Measurements from ENCODE around the gene CYP4Z1. TPM values are rescaled to one million over a fixed set of nuclear protein-coding genes. Genes with fewer than 3 reads are reported as not detected.
A peak's percentile ranks its signal among the peaks of the same experiment; 100 is the strongest.
"Not testable (repeated sequence)": the region's sequence is repeated elsewhere in the genome, so short reads cannot be mapped to it uniquely, and the experiment has no call there.

Gene CYP4Z1
- total RNA-seq, 4 donors from 2014 or later = 0.26 to 2.1 (median 0.55) TPM

- intact Hi-C loops (cut with DNase I; ENCODE audit: low total_unique reads) = no loop called here
- Histone ChIP-seq H3K4me3 (no peak overlapping the region), H3K27ac (peak overlapping the region in 3 of 4 donors; percentile 17 to 31 (median 27)), H3K36me3 (peaks cover 0 to 18% of the 10 kb centered on the region in 2 donors), H3K4me1 (peaks cover 24 to 29% of the 10 kb centered on the region in 2 donors), H3K9me3 (no peaks in the 10 kb centered on the region), H3K27me3 (no peaks in the 10 kb centered on the region)
- in situ Hi-C loops (cut with MboI; ENCODE audit: low sequenced_read_pairs in 4 of 4) = no loop called here
- ATAC-seq (peak; percentile 50 to 65), DNase-seq (no peak)
- no peak for TF ChIP-seq CTCF (IDR thresholded peaks at IDR 0.05 in 4 of 5, conservative IDR thresholded peaks at IDR 0.05 in 1 of 5)
These were observed 36.7 kb upstream of the CYP4Z1 start for GRCh38 chr1:47030170-47030805.

DNA sequence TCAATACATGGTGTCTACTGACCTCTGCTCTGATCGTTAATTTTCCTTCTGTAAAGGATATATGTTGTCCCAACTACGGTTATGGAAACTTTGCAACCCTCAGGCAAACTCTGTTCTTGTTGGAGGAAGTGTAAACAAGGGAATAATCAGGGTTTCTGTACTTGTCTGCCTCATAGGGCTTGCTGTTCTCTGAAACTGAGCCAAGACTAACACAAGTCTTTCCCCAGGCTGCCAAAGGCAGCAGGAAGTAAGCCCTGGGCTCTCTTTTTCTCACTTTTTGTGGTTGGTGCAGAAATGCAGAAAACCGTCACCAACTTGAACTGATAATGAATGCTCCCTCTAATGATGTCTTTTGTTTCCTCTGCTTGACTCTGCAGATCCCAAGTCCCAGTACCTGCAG, 36.0 kb upstream of the CYP4Z1 start:
- Histone ChIP-seq H3K27me3 (no peaks in the 10 kb centered on the region), H3K27ac (peak overlapping the region in 3 of 4 donors; percentile 17 to 31 (median 27)), H3K36me3 (peaks cover 0 to 18% of the 10 kb centered on the region in 2 donors), H3K9me3 (no peaks in the 10 kb centered on the region), H3K4me1 (peaks cover 16 to 29% of the 10 kb centered on the region in 2 donors), H3K4me3 (no peak overlapping the region)
- peak in 1 of 2 donors; percentile 17 for DNase-seq
- ATAC-seq = peak in 1 of 2 donors; percentile 58
- in situ Hi-C loops (cut with MboI; ENCODE audit: low sequenced_read_pairs in 4 of 4) (no loop called here), intact Hi-C loops (cut with DNase I; ENCODE audit: low total_unique reads) (no loop called here)
- no peak for TF ChIP-seq CTCF (IDR thresholded peaks at IDR 0.05 in 4 of 5, conservative IDR thresholded peaks at IDR 0.05 in 1 of 5)
- TF ChIP-seq POLR2A (IDR thresholded peaks at IDR 0.05) = no peak

- no peaks in the 10 kb centered on the region for H3K9me3 ChIP-seq
- H3K27me3 ChIP-seq = no peaks in the 10 kb centered on the region
- intact Hi-C loops (cut with DNase I; ENCODE audit: low total_unique reads) = no loop called here
- DNase-seq = peak in 1 of 2 donors; percentile 44
- H3K4me3 ChIP-seq = no peak overlapping the region
- H3K36me3 ChIP-seq = peaks cover 0 to 18% of the 10 kb centered on the region in 2 donors
- H3K4me1 ChIP-seq = peaks cover 16 to 29% of the 10 kb centered on the region in 2 donors
- H3K27ac ChIP-seq = peak overlapping the region in 1 of 4 donors; percentile 17
- TF ChIP-seq CTCF (IDR thresholded peaks at IDR 0.05 in 4 of 5, conservative IDR thresholded peaks at IDR 0.05 in 1 of 5) = no peak
- TF ChIP-seq POLR2A (IDR thresholded peaks at IDR 0.05) = no peak
- in situ Hi-C loops (cut with MboI; ENCODE audit: low sequenced_read_pairs in 4 of 4) = no loop called here
- no peak for ATAC-seq
These were observed 35.4 kb upstream of the CYP4Z1 start for GRCh38 chr1:47031585-47031984.

DNA sequence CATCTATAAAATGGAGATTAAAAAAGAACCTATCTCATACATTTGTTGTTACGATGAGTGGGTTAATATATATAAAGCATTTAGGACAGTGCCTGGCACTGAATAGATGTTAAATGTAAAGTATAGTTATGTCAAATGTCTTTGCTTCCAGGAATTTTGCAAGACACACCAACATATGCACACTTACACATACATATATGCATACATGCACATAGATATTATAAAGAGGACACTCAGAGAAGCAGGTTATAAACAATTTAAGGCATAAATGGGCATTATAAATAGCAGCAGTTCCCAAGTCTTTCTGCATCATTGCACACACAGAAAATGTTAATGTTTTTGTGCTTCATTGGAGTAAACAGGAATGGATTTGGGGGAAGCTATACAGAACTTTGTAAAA, 30.3 kb upstream of the CYP4Z1 start:
- Histone ChIP-seq H3K9me3 (no peaks in the 10 kb centered on the region), H3K27me3 (no peaks in the 10 kb centered on the region), H3K4me1 (no peaks in the 10 kb centered on the region), H3K36me3 (peaks cover 0 to 26% of the 10 kb centered on the region in 2 donors), H3K4me3 (no peak overlapping the region), H3K27ac (no peak overlapping the region)
- in situ Hi-C loops (cut with MboI; ENCODE audit: low sequenced_read_pairs in 4 of 4) (no loop called here), intact Hi-C loops (cut with DNase I; ENCODE audit: low total_unique reads) (no loop called here)
- DNase-seq = no peak
- no peak for TF ChIP-seq POLR2A (IDR thresholded peaks at IDR 0.05)
- ATAC-seq = no peak

- Histone ChIP-seq H3K4me3 (no peak overlapping the region), H3K4me1 (no peaks in the 10 kb centered on the region), H3K27ac (no peak overlapping the region), H3K36me3 (peaks cover 0 to 7% of the 10 kb centered on the region in 2 donors), H3K9me3 (no peaks in the 10 kb centered on the region), H3K27me3 (no peaks in the 10 kb centered on the region)
- in situ Hi-C loops (cut with MboI; ENCODE audit: low sequenced_read_pairs in 4 of 4) = no loop called here
- TF ChIP-seq POLR2A (IDR thresholded peaks at IDR 0.05) = no peak
- no peak for TF ChIP-seq CTCF (IDR thresholded peaks at IDR 0.05 in 4 of 5, conservative IDR thresholded peaks at IDR 0.05 in 1 of 5)
- intact Hi-C loops (cut with DNase I; ENCODE audit: low total_unique reads) = no loop called here
- no peak for DNase-seq
- no peak for ATAC-seq
These were observed 7.7 kb upstream of the CYP4Z1 start for GRCh38 chr1:47059376-47059775.

GRCh38 chr1:47069080-47069479, 2.0 kb downstream of the CYP4Z1 start:
- in situ Hi-C loops (cut with MboI; ENCODE audit: low sequenced_read_pairs in 4 of 4); H3K27ac ChIP-seq; H3K4me1 ChIP-seq; DNase-seq; intact Hi-C loops (cut with DNase I; ENCODE audit: low total_unique reads); H3K27me3 ChIP-seq; H3K36me3 ChIP-seq; H3K9me3 ChIP-seq; ATAC-seq; H3K4me3 ChIP-seq: not testable (repeated sequence)

DNA sequence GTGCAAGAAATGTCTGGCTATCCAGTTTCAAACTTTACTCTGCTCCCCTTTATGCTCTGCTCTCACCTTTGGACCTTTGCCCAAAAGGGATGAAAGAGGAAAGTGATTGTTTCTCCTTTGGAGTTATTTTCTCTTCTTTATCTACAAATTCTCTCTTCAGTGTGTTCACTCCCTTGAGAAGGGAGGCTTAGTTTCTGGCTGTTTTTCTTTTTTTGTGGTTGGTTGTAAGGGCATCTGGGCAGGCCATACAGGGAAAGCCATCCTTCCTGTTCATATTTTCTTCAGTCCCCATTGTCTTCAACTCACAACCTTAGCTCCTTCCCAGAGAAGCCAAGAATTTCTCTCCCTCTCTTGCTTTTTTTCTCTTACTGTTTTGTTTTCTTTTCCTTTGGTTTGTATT, 2.5 kb downstream of the CYP4Z1 start:
- DNase-seq; intact Hi-C loops (cut with DNase I; ENCODE audit: low total_unique reads); ATAC-seq; H3K27ac ChIP-seq; H3K4me3 ChIP-seq; H3K4me1 ChIP-seq; H3K36me3 ChIP-seq; in situ Hi-C loops (cut with MboI; ENCODE audit: low sequenced_read_pairs in 4 of 4); H3K27me3 ChIP-seq; H3K9me3 ChIP-seq: not testable (repeated sequence)
